ENCODE data around the gene C10orf120.

Gene C10orf120

GRCh38 chr10:122660696-122661095, 39.0 kb downstream of the C10orf120 start:
- no peak for DNase-seq (ENCODE audit: low read depth)

DNA sequence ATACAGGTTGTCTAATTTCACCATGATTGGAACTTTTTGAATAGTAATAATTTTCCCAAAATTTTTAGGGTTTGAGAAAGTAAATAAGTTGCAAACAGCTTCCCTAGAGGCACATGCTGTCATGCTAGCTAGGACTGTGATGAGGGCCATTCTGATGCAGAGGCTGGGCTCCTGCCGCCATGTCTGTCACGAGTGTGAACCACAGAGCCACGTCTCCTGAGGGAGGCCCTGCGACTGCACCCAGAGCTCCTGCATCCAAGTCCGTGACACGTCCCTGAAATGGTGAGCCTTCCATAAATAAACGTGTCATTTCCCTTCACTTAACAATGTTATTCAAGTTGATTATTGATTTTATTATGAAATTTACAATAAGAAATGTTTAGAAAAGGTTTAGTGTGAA, 40.0 kb downstream of the C10orf120 start:
- no peak for DNase-seq (ENCODE audit: low read depth)

- no peak for DNase-seq (ENCODE audit: low read depth)
Observed at GRCh38 chr10:122659126-122659525, 40.5 kb downstream of the C10orf120 start.

DNA sequence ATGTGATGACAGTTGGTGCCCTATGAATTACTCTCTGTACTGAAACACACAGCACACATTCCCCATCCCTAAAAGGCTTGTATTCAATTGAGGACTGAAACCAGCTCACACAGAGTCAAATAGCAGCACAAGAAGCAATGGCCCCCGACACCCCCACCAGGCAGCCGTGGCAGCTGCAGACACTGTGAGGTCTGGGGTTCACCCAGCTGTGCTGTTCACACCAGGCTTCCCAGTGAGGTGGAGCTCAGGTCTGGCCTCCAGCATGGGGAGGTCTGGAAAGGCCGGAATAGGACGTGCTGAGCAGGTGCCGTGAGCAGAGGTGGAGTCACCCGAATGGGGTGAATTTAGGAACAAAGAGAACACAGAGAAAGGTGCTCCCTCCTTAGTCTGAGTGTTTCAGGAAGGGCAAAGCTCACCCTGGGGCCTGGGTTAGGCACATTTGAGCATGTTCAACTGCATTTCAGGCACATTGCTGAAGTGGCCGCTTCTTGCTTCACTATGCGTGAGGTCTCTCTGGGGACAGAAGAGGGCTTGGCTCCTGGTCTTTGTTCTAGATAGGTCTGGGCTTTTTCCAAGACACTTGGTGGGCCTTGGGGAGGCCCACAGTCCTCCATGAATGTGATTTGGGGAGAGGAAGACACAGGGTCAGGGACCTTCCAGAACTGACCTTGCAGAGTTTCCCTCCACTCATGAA, 41.1 kb downstream of the C10orf120 start:
- no peak for DNase-seq (ENCODE audit: low read depth)

- DNase-seq (ENCODE audit: low read depth): no peak
Observed at GRCh38 chr10:122657729-122658128, 41.9 kb downstream of the C10orf120 start.

DNA sequence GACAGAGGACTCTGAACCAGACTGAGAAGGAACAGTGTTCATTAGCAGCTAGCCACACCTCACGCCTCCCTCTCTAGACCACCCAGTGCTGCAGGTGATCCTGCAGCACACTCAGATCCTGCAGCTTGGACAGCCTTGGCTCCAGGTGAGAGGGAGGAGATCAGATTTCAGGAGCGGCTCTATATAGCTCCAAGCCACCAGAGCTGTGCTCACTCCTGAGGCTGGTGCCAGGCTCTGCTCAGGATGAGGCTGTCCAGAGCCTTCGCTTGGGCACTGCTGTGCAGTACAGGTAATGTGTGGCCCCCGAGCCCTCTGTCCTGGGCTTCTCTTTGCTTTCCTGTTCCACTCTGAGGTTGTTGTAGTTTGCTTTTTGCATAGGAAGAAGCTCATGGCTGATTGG, 42.4 kb downstream of the C10orf120 start:
- no peak for DNase-seq (ENCODE audit: low read depth)

GRCh38 chr10:122656741-122657140, 42.9 kb downstream of the C10orf120 start:
- DNase-seq (ENCODE audit: low read depth): no peak

DNA sequence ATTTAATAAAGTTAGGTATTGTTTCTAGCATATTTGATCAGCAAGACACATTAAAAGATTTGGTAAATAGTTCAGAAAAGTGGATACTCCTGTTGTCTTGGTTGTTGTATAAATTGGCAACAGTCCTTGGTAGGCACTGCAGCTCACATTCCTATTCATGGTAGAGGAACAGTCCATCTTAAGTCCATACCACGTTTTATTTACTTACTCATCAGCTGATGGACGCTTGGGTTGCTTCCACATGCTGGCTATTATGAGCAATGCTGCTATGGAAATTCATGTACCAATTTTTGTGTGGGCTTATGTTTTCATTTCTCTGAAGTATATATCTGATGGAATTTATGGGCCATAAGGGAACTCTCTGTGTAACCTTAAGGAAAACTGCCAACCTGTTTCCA, 43.3 kb downstream of the C10orf120 start:
- DNase-seq (ENCODE audit: low read depth): no peak

- DNase-seq (ENCODE audit: low read depth): no peak
Observed at GRCh38 chr10:122655524-122656307, 43.9 kb downstream of the C10orf120 start.

DNA sequence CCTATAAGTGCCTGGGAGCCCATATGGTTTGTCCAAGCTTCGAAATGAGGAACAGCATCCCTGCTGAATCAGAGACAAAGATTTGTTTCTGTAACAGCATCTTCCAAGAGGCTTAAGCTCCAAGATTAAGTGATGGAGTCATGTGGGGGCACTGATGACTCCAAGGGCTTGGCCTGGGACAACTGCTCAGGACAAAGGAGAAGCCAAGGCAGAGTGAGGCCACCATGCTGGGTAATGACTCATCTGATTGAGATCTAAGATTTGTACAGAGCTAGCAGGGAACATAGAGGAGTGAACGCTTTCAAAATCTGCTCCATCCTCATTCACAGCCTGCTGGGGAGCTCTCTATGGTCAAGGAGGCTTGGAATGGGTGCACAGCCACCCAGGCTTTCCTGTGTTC, 49.3 kb downstream of the C10orf120 start:
- DNase-seq (ENCODE audit: low read depth): no peak

DNA sequence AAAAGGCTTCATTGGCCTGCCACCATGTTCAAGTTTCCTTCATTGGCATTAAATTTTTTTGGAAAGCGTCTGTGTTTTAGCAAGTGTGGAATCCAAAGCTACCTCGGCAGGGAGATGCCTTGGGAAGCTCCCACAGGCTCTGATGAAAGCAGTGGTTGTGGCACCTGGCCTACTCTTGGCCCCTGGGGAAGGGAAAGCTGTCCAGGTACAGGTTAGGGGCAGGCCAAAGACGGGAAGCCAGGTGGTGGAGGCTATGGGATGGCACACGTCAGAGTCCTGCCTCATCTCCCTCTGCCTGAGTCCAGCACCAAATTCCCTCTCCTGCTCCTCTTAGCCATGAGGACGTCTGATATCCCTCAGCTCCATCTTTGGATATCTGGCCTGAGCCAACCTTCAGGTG, 49.7 kb downstream of the C10orf120 start:
- no peak for DNase-seq (ENCODE audit: low read depth)

DNA sequence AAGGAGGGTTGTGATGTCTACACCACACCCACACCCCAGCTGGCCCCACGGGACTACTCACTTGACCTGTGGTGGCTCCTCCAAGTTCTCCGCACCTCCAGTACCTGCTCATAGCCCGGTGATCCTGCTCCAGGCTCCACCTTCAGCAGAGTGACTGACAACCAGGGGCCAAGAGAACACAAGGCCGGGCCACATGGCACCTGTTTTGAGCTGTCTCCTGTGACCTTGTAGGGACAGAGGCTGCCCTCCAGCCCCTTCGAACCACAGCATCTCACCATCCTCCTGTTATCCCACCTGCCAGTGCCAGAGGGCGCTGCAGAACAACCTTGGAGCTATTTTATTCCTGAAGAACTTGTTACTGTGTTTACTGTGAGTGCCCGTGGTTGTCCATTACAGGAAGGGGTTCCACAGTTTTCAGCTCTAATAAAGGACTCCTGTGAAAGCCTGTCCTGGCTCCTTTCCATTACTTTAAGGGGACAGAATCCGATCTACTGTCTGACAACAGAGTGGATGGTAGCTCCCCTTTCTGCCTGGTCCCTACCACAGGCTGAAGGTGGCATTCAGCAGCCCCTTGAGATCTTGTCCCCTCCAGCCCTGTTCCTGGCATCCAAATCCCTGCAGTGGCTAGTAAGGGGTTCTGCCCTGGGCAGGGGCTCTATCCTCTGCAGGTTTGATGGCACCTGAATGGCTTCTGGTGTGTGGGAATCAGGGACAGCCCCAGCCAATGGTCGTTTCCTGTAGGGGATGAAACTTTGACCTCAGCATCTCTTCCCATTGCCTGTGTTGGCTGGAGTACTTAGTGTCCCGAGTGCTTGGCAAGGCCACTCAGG, 50.8 kb downstream of the C10orf120 start:
- DNase-seq (ENCODE audit: low read depth): no peak

Data from T follicular helper cell (primary cell).